GM12874 (cell line): Measurements from ENCODE around the gene ANGPTL4.

Source experiments
- CTCF ChIP-seq: IDR thresholded peaks from 2 replicates; pipeline ENCODE4 v1.5.1; 2011; ENCODE audit warnings: low read depth, mild to moderate bottlenecking, control low read depth, low read length, moderate library complexity; ENCODE audit not compliant: insufficient read depth

Gene ANGPTL4

GRCh38 chr19:8388612-8388958 is 24.6 kb downstream of the ANGPTL4 start:
- no peak for TF ChIP-seq CTCF

GRCh38 chr19:8389891-8390616 is 26.1 kb downstream of the ANGPTL4 start, which contains the start of gene RAB11B:
Gene RAB11B, plus strand, starts transcription at chr19:8390360. Its CDS starts 57 bp downstream, at chr19:8390417.
- no peak for TF ChIP-seq CTCF

GRCh38 chr19:8390617-8390981 is 26.6 kb downstream of the ANGPTL4 start:
- no peak for TF ChIP-seq CTCF

GRCh38 chr19:8391198-8392016 is 27.5 kb downstream of the ANGPTL4 start:
- TF ChIP-seq CTCF = no peak

- no peak for TF ChIP-seq CTCF
These were observed 28.1 kb downstream of the ANGPTL4 start for GRCh38 chr19:8392017-8392591.

DNA sequence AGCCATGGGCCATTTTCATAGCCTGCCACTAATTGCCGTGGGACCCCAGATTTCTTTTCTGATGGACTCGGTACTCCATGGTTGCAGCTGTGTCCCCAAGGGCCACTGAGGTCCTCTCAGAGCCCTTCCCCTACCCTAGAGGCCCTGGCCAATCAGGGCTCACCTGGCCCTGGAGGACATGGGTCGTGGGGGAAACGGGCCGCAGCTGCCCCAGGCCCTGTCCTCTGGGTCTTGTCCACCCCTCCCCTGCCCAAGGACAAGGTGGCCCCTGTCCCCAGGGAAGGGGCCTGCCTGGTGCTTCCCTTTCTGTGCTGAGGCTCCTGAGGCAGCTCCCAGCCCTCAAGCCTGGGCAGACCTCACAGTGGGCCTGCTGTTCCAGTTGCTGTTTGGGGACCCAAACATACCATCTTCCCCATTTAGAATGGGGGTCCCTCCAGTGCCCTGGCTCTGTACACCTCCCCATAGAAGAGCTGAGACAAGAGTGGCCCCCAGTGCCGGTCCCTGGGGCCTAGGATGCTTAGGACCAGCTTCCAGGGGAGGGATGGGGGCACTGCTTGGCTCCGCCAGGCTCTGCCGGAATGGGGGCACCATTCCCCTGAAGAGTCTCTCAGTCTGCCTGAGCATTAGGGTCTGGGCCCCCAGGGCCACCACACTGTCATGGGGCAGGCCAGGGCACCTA is 29.4 kb downstream of the ANGPTL4 start:
- TF ChIP-seq CTCF = no peak

- TF ChIP-seq CTCF = no peak
These were observed 29.9 kb downstream of the ANGPTL4 start for GRCh38 chr19:8393871-8394250.
